ENCODE data around the gene RHOB.

The RHOB gene

DNA sequence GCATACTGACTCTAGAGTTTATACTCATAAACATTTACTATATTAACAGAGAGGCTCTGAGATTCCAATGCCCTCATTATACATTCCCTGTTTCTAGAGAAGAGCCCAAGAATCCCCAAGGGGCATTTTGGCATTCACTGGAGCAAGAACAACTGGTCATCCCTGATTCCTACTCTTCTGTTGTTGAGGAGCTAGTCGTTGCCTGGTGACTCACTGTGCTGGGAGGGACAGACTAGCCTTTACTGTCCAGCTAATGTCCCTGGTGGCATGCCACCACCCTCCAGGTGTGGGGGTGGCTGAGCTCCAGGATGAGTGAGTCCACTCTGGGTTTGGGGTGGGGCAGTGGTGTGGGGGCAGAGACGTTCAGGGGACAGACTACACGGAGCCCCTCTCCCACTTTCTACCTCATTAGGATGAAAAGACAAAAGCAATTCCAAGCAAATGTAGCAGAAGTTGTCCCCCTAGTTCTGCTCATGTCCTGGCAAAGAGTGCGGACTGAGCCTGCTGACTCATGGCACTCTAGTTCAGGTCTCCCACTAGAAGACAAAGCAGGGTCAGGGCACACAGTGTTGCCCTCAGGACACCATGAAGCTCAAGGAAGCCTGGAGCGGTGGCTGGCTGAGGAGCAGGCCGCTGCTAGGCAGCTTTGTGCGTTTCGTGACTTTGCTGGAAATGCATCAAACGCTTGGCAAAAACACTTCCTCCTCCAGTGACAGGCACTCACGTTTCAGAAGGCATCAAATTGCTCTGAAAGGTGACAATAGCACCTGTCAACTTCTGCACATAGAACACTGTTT lies 49.4 kb downstream of the RHOB start:
- DNase-seq: no peak

- DNase-seq: no peak
These were observed 50.1 kb downstream of the RHOB start for GRCh38 chr2:20496942-20497341.
